Smooth muscle cell (in vitro differentiated cells): ENCODE measurements around the gene CYP46A1. TPM values are rescaled to one million over a fixed set of nuclear protein-coding genes. Genes with fewer than 3 reads are reported as not detected.
"Not testable (repeated sequence)": the region's sequence is repeated elsewhere in the genome, so short reads cannot be mapped to it uniquely, and the experiment has no call there.

Source experiments
- DNase-seq: peaks from one replicate; lab custom pipeline; 2025; ENCODE audit not compliant: unreplicated experiment; lab: John Stamatoyannopoulos, UW
- H2AFZ ChIP-seq: fragments of 200-600 bp; sonication (generic); 2 replicates; pipeline ENCODE4 v1.6.0; 2016; ENCODE audit warnings: antibody characterized with exemption, low read depth, mild to moderate bottlenecking
- H3F3A ChIP-seq: fragments of 200-600 bp; sonication (generic); 2 replicates; pipeline ENCODE4 v1.6.0; 2017; ENCODE audit warnings: antibody characterized with exemption, low read depth
- H3K27ac ChIP-seq: fragments of 200-600 bp; sonication (generic); 2 replicates; pipeline ENCODE4 v1.5.1; 2016; ENCODE audit warnings: low read depth, mild to moderate bottlenecking
- H3K27me3 ChIP-seq: fragments of 200-600 bp; sonication (generic); 2 replicates; pipeline ENCODE4 v1.6.1; 2016; ENCODE audit warnings: low read depth, mild to moderate bottlenecking
- H3K36me3 ChIP-seq: fragments of 200-600 bp; sonication (generic); 2 replicates; pipeline ENCODE4 v1.5.1; 2016; ENCODE audit warnings: low read depth
- H3K4me1 ChIP-seq: fragments of 200-600 bp; sonication (generic); 2 replicates; pipeline ENCODE4 v1.5.1; 2016; ENCODE audit warnings: low read depth
- H3K4me2 ChIP-seq: fragments of 200-600 bp; sonication (generic); 2 replicates; pipeline ENCODE4 v1.6.0; 2016; ENCODE audit warnings: mild to moderate bottlenecking
- H3K4me3 ChIP-seq: fragments of 200-600 bp; sonication (generic); 2 replicates; pipeline ENCODE4 v1.5.1; 2016; ENCODE audit warnings: mild to moderate bottlenecking
- H3K79me2 ChIP-seq: fragments of 200-600 bp; sonication (generic); 2 replicates; pipeline ENCODE4 v1.6.0; 2016; ENCODE audit warnings: low read depth, mild to moderate bottlenecking
- H3K9ac ChIP-seq: fragments of 200-600 bp; sonication (generic); 2 replicates; pipeline ENCODE4 v1.6.0; 2016; ENCODE audit warnings: low read depth
- H3K9me3 ChIP-seq: fragments of 200-600 bp; sonication (generic); replicated peaks from 2 replicates; pipeline ENCODE4 v1.5.1; 2016; ENCODE audit warnings: low read depth
- H4K20me1 ChIP-seq: fragments of 200-600 bp; sonication (generic); 2 replicates; pipeline ENCODE4 v1.6.0; 2016; ENCODE audit warnings: low read depth
- WGBS: methylation state at CpG from one replicate; pipeline ENCODE4 v1.1.7; 2016; ENCODE audit warnings: low lambda C conversion rate; 5-methylcytosine and 5-hydroxymethylcytosine counted together
- polyA plus RNA-seq: library from polyadenylated mRNA; unstranded; fragments of >200 nt; fragmentation: Nextera tagmentation; extraction: Ambion mirVana; gene quantifications from 2 replicates; pipeline ENCODE4 v1.2.1, GENCODE V29; 2016
- total RNA-seq: library from RNA; depleted of rRNA; stranded (reverse); fragments of >200 nt; gene quantifications from 2 replicates; pipeline ENCODE4 v1.2.3, GENCODE V29; 2014
- TF ChIP-seq, protein P1 (sequence below): fragments of 200-600 bp; sonication (generic); IDR thresholded peaks from 2 replicates; pipeline ENCODE4 v1.5.1; 2017; ENCODE audit warnings: borderline replicate concordance, mild to moderate bottlenecking, antibody characterized with exemption; ENCODE audit not compliant: insufficient read depth, poor library complexity, severe bottlenecking

Gene CYP46A1
- total and polyA plus RNA-seq, 2 experiments from 2014 or later = 0.63 to 1.0 TPM

DNA sequence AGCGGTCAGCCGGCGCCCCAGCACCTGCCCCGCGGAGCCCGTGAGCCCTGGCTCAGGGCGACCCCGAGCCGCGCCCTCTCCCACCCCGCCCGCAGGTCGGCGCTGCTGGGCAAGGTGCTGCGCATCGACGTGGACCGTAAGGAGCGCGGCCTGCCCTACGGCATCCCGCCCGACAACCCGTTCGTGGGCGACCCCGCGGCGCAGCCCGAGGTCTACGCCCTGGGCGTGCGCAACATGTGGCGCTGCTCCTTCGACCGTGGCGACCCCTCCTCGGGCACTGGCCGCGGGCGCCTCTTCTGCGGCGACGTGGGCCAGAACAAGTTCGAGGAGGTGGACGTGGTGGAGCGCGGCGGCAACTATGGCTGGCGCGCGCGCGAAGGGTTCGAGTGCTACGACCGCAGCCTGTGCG is 24.8 kb upstream of the CYP46A1 start:
- no peaks in the 10 kb centered on the region for H3K79me2 ChIP-seq
- TF ChIP-seq, protein P1, sequence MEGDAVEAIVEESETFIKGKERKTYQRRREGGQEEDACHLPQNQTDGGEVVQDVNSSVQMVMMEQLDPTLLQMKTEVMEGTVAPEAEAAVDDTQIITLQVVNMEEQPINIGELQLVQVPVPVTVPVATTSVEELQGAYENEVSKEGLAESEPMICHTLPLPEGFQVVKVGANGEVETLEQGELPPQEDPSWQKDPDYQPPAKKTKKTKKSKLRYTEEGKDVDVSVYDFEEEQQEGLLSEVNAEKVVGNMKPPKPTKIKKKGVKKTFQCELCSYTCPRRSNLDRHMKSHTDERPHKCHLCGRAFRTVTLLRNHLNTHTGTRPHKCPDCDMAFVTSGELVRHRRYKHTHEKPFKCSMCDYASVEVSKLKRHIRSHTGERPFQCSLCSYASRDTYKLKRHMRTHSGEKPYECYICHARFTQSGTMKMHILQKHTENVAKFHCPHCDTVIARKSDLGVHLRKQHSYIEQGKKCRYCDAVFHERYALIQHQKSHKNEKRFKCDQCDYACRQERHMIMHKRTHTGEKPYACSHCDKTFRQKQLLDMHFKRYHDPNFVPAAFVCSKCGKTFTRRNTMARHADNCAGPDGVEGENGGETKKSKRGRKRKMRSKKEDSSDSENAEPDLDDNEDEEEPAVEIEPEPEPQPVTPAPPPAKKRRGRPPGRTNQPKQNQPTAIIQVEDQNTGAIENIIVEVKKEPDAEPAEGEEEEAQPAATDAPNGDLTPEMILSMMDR = peak; percentile 7
- no peaks in the 10 kb centered on the region for H3K27me3 ChIP-seq
- H4K20me1 ChIP-seq = no peaks in the 10 kb centered on the region
- H3K9ac ChIP-seq = no peak overlapping the region
- H3K4me2 ChIP-seq = no peak overlapping the region
- peaks cover 25% of the 10 kb centered on the region for H3F3A ChIP-seq
- no peak overlapping the region for H3K4me3 ChIP-seq
- H3K36me3 ChIP-seq = no peaks in the 10 kb centered on the region
- H3K9me3 ChIP-seq = no peaks in the 10 kb centered on the region
- no peak for DNase-seq
- 70% methylated on average over 24 of the region's 58 CpGs for WGBS
- H2AFZ ChIP-seq = no peak overlapping the region
- H3K4me1 ChIP-seq = peaks cover 25% of the 10 kb centered on the region
- H3K27ac ChIP-seq = no peak overlapping the region

DNA sequence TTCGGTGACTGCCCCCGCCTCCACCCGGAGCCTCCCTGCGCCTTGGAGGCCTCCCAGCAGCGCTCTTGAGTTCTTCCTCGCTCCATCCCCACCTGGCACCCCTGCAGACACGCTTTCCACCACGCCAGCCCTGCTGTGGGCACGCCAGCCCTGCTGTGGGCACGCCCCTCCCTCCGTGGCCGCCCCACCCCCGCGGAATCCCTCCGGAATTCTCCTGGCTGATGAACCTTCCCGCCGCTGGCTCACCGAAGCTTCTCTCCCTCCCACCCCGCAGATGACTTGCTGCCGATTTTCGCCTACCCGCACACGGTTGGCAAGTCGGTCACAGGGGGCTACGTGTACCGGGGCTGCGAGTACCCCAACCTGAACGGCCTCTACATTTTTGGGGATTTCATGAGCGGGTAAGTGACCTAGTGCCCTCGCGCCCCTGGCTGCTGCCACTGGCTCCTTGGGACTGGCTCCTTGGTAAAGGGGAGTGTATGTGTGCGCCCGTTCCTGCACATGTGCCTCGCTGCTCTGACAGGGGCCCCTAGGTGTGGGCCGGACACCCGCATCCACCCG is 24.0 kb upstream of the CYP46A1 start:
- H3F3A ChIP-seq = peaks cover 26% of the 10 kb centered on the region
- TF ChIP-seq, protein P1 = no peak
- no peak overlapping the region for H3K9ac ChIP-seq
- H3K79me2 ChIP-seq = no peaks in the 10 kb centered on the region
- H3K27me3 ChIP-seq = no peaks in the 10 kb centered on the region
- H2AFZ ChIP-seq = no peak overlapping the region
- H3K4me2 ChIP-seq = peak overlapping the region; percentile 71
- no peak overlapping the region for H3K4me3 ChIP-seq
- peaks cover 32% of the 10 kb centered on the region for H3K4me1 ChIP-seq
- no peak overlapping the region for H3K27ac ChIP-seq
- 53% methylated on average over 29 of the region's 37 CpGs for WGBS
- no peak for DNase-seq
- H3K9me3 ChIP-seq = no peaks in the 10 kb centered on the region
- H3K36me3 ChIP-seq = no peaks in the 10 kb centered on the region
- no peaks in the 10 kb centered on the region for H4K20me1 ChIP-seq

DNA sequence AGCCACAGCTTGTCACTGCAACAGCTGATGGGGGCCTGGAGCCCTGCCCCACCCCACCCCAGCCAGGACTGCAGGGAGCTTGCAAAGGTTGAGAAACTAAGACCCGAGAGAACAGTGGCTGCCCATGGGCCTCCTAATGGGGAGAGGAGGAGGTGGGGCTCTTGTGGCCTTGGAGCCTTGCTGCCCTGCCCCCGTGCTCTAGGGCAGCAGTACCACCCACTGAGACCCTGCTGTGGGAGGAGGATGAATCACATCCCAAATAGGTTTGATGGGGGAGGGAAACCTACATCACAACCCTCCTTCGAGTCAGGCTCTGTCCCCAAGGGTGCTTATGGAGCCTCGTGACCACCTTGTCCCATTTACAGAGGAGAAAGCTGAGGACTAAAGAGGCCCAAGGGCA is 23.3 kb upstream of the CYP46A1 start:
- Histone ChIP-seq H4K20me1 (no peaks in the 10 kb centered on the region), H3K4me3 (no peak overlapping the region), H3F3A (peaks cover 26% of the 10 kb centered on the region), H3K27me3 (no peaks in the 10 kb centered on the region), H3K4me1 (peaks cover 33% of the 10 kb centered on the region), H3K79me2 (no peaks in the 10 kb centered on the region), H3K9me3 (no peaks in the 10 kb centered on the region), H3K4me2 (peak overlapping the region; percentile 71), H2AFZ (no peak overlapping the region), H3K36me3 (no peaks in the 10 kb centered on the region), H3K27ac (no peak overlapping the region), H3K9ac (no peak overlapping the region)
- TF ChIP-seq, protein P1 = no peak
- 17% methylated on average over 4 of the region's 4 CpGs for WGBS
- DNase-seq = no peak

DNA sequence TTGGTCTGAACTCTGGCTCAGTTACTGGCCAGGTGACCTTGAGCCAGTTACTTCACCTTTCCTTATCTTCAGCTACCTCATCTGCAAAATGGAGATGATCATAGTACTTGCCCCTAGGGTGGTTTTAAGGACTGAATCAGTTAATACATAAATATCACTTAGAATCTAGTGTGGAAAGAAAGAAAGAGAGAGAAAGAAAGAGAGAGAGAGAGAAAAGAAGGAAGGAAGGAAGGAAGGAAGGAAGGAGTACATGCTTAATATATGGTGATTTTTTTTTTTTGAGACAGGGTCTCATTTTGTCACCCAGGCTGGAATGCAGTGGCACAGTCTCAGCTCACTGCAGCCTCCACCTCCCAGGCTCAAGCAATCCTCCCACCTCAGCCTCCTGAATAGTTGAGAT is 22.9 kb upstream of the CYP46A1 start:
- H3K9me3 ChIP-seq, DNase-seq, H3K36me3 ChIP-seq, H3K4me2 ChIP-seq, H3K4me3 ChIP-seq, H3K27ac ChIP-seq, H3K9ac ChIP-seq, H4K20me1 ChIP-seq, H2AFZ ChIP-seq, H3K79me2 ChIP-seq, H3K27me3 ChIP-seq: not testable (repeated sequence)
- H3F3A ChIP-seq = peaks cover 26% of the 10 kb centered on the region
- peaks cover 33% of the 10 kb centered on the region for H3K4me1 ChIP-seq
